IMR-90 (cell line): ENCODE measurements around the gene FBRSL1. TPM values are rescaled to one million over a fixed set of nuclear protein-coding genes. Genes with fewer than 3 reads are reported as not detected.

ENCODE experiments used
- ATAC-seq: fragments of 200-7000 bp; cut with Tn5 transposase; 2 replicates; pipeline ENCODE4 v1.9.1; 2020; ENCODE audit warnings: low read depth, mild to moderate bottlenecking, moderate library complexity
- BruUV-seq: library from RNA; stranded (reverse); fragments of 400-500 nt; replicated peaks from 2 replicates; lab custom pipeline; 2021; lab: Mats Ljungman, UMichigan
- CTCF ChIA-PET: fragments of 300-600 bp; formaldehyde crosslinking; extraction: SDS; loops from one replicate; lab custom pipeline; 2021; ENCODE audit warnings: antibody characterized with exemption; lab: Yijun Ruan, JAX
- POLR2A ChIA-PET: fragments of 300-600 bp; sonication (Branson Sonifier 250); formaldehyde crosslinking; loops from one replicate; lab custom pipeline; 2022; ENCODE audit warnings: antibody characterized with exemption; ENCODE audit not compliant: unreplicated experiment; lab: Charles Lee
- DNase-seq: peaks from one replicate; pipeline ENCODE4 v3.0.0; 2013
- H2AFZ ChIP-seq: replicated peaks from 2 replicates; pipeline ENCODE3; 2013; ENCODE audit warnings: low read length, mild to moderate bottlenecking; ENCODE audit not compliant: poor library complexity
- H2AK5ac ChIP-seq: 2 replicates; pipeline ENCODE4 v1.6.1; 2013; ENCODE audit warnings: low read depth, low read length, inconsistent platforms
- H2AK9ac ChIP-seq: replicated peaks from 2 replicates; pipeline ENCODE3; 2013; ENCODE audit warnings: mild to moderate bottlenecking, low read depth, low read length, moderate library complexity; ENCODE audit not compliant: poor library complexity
- H2BK120ac ChIP-seq: 2 replicates; pipeline ENCODE4 v1.6.1; 2013; ENCODE audit warnings: low read depth, low read length, inconsistent platforms
- H2BK15ac ChIP-seq: 3 replicates; pipeline ENCODE4 v1.6.1; 2013; ENCODE audit warnings: low read depth, low read length, inconsistent platforms
- H2BK20ac ChIP-seq: 2 replicates; pipeline ENCODE4 v1.6.1; 2013; ENCODE audit warnings: low read depth, mild to moderate bottlenecking, inconsistent platforms, low read length, moderate library complexity
- H2BK5ac ChIP-seq: 2 replicates; pipeline ENCODE4 v1.6.1; 2013; ENCODE audit warnings: mild to moderate bottlenecking, low read depth, low read length, inconsistent platforms; ENCODE audit not compliant: poor library complexity, severe bottlenecking
- H3K14ac ChIP-seq: replicated peaks from 2 replicates; pipeline ENCODE4 v1.6.1; 2013; ENCODE audit warnings: low read depth, low read length, inconsistent platforms
- H3K18ac ChIP-seq: 2 replicates; pipeline ENCODE4 v1.6.1; 2013; ENCODE audit warnings: low read depth, low read length, control low read depth
- H3K23ac ChIP-seq: 2 replicates; pipeline ENCODE4 v1.6.1; 2013; ENCODE audit warnings: low read depth, low read length, inconsistent platforms
- H3K27ac ChIP-seq: 2 replicates; pipeline ENCODE4 v1.5.1; 2013; ENCODE audit warnings: mild to moderate bottlenecking, control low read depth, low read length; ENCODE audit not compliant: insufficient read depth
- H3K27me3 ChIP-seq: 2 replicates; pipeline ENCODE4 v1.6.1; 2013; ENCODE audit warnings: low read length; ENCODE audit not compliant: control insufficient read depth, insufficient read depth
- H3K36me3 ChIP-seq: 2 replicates; pipeline ENCODE4 v1.6.1; 2013; ENCODE audit warnings: low read length, mixed read lengths; ENCODE audit not compliant: control insufficient read depth, insufficient read depth
- H3K4ac ChIP-seq: 2 replicates; pipeline ENCODE4 v1.6.1; 2013; ENCODE audit warnings: low read depth, low read length, inconsistent platforms
- H3K4me1 ChIP-seq: 2 replicates; pipeline ENCODE4 v1.6.1; 2013; ENCODE audit warnings: low read length, mixed read lengths; ENCODE audit not compliant: control insufficient read depth, insufficient read depth
- H3K4me2 ChIP-seq: 2 replicates; pipeline ENCODE4 v1.6.1; 2013; ENCODE audit warnings: low read depth, mild to moderate bottlenecking, control low read depth, low read length, moderate library complexity
- H3K4me3 ChIP-seq: 2 replicates; pipeline ENCODE4 v1.5.1; 2013; ENCODE audit warnings: low read depth, mild to moderate bottlenecking, control low read depth, low read length, moderate library complexity; ENCODE audit not compliant: insufficient read depth
- H3K56ac ChIP-seq: 2 replicates; pipeline ENCODE4 v1.6.1; 2013; ENCODE audit warnings: low read length, inconsistent platforms; ENCODE audit not compliant: insufficient read depth; ENCODE audit errors: extremely low read depth
- H3K79me1 ChIP-seq, 2 experiments: 2 replicates each; pipeline ENCODE4 v1.6.1; 2013; ENCODE audit warnings: low read length in 2 of 2, inconsistent platforms in 1 of 2, low read depth in 1 of 2
- H3K9ac ChIP-seq: 2 replicates; pipeline ENCODE4 v1.6.1; 2013; ENCODE audit warnings: low read depth, low read length, control low read depth
- H3K9me1 ChIP-seq: 2 replicates; pipeline ENCODE4 v1.6.1; 2013; ENCODE audit warnings: low read length, inconsistent platforms; ENCODE audit not compliant: insufficient read depth
- H3K9me3 ChIP-seq: 2 replicates; pipeline ENCODE4 v1.6.1; 2013; ENCODE audit warnings: low read length; ENCODE audit not compliant: control insufficient read depth, insufficient read depth
- H4K20me1 ChIP-seq: 2 replicates; pipeline ENCODE4 v1.6.1; 2013; ENCODE audit warnings: low read length, inconsistent platforms; ENCODE audit not compliant: insufficient read depth
- H4K5ac ChIP-seq: 2 replicates; pipeline ENCODE4 v1.6.1; 2013; ENCODE audit warnings: mild to moderate bottlenecking, low read depth, low read length, control low read depth
- H4K8ac ChIP-seq, 2 experiments: 2 replicates each; pipeline ENCODE4 v1.6.1; 2013; ENCODE audit warnings: low read depth in 2 of 2, low read length in 2 of 2, control low read depth in 1 of 2, inconsistent platforms in 1 of 2
- H4K91ac ChIP-seq: 2 replicates; pipeline ENCODE4 v1.6.1; 2013; ENCODE audit warnings: low read depth, low read length, inconsistent platforms; ENCODE audit not compliant: insufficient read depth
- CHD1 ChIP-seq: IDR thresholded peaks from 2 replicates; pipeline ENCODE4 v1.6.1; 2012; ENCODE audit warnings: low read depth, low read length, improper control_type of control experiment
- POLR2A ChIP-seq: IDR thresholded peaks from 2 replicates; pipeline ENCODE4 v1.6.1; 2012; ENCODE audit warnings: mild to moderate bottlenecking, low read depth, low read length
- RAD21 ChIP-seq: IDR thresholded peaks from 2 replicates; pipeline ENCODE4 v1.6.1; 2012; ENCODE audit warnings: low read length, improper control_type of control experiment
- SMC3 ChIP-seq: fragments of 150-350 bp; IDR thresholded peaks from 2 replicates; pipeline ENCODE4 v1.6.1; 2016; ENCODE audit warnings: low read depth, mild to moderate bottlenecking, antibody characterized with exemption, low read length, moderate library complexity
- WGBS, 2 experiments: methylation state at CpG; one replicate each; pipeline versions ENCODE4 v1.1.5 to v1.1.7; 2013; ENCODE audit warnings: missing lambda C conversion rate in 2 of 2; ENCODE audit not compliant: insufficient read length in 1 of 2; ENCODE audit errors: extremely low coverage in 2 of 2; 5-methylcytosine and 5-hydroxymethylcytosine counted together
- dilution Hi-C: fragments of 300-500 bp; cut with HindIII; formaldehyde crosslinking; loops from one replicate; pipeline ENCODE4 v1.14.3; 2018; ENCODE audit warnings: low sequenced_read_pairs; ENCODE audit not compliant: unreplicated experiment
- in situ Hi-C: fragments of 300-500 bp; cut with MboI; formaldehyde crosslinking; loops from 3 replicates; pipeline ENCODE4 v1.14.3; 2019; ENCODE audit warnings: low sequenced_read_pairs, inconsistent platforms, mixed read lengths
- intact Hi-C: fragments of 100-400 bp; cut with micrococcal nuclease; formaldehyde crosslinking; loops from 2 replicates; pipeline ENCODE4 v1.10.0; 2022
- polyA plus RNA-seq, 3 experiments: library from polyadenylated mRNA; depleted of rRNA; stranded (reverse); fragments of >200 nt; gene quantifications; 2 replicates each; pipeline ENCODE4 v1.2.3, GENCODE V29; 2012; ENCODE audit warnings: low replicate concordance in 1 of 3
- total RNA-seq: library from RNA; depleted of rRNA; stranded (reverse); fragments of >200 nt; gene quantifications from 2 replicates; pipeline ENCODE4 v1.2.3, GENCODE V29; 2012
- TF ChIP-seq, protein P1 (sequence below): fragments of 150-350 bp; IDR thresholded peaks from 2 replicates; pipeline ENCODE4 v1.6.1; 2016; ENCODE audit warnings: low read depth, mild to moderate bottlenecking, low read length, moderate library complexity, borderline replicate concordance

The FBRSL1 gene
- total and polyA plus RNA-seq, 2 of the 4 experiments (the other 2 are of a cell fraction): 0.36 to 10.8 TPM

DNA sequence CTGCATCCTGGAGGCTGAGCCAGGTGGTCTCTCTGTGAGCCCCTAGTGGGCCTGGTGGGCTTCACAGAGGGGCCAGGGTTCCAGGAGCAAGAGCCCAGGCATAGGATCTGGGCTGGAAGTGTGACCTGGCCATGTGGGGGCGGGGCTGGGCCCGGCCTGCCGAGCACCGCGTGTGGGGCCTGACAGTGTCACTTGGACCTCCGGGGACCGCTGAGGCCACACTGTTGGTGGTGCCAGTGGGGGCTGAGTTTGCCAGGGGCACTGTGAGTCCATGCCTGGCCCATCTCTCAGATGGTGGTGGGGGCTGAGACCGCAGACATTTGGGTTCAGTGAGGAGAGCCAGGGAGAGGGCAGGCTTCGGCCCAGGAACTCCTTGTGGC lies 5.2 kb downstream of the FBRSL1 start:
- no peak overlapping the region for H2AK9ac ChIP-seq
- no peak overlapping the region for H4K5ac ChIP-seq
- dilution Hi-C loops: no loop called here
- H4K8ac ChIP-seq: no peak overlapping the region
- no peaks in the 10 kb centered on the region for H3K9me3 ChIP-seq
- in situ Hi-C loops: no loop called here
- H3K36me3 ChIP-seq: 0 out of 2 replicates have a peak, but pooled peaks cover 1% of the 10 kb centered on the region
- H2BK120ac ChIP-seq: no peak overlapping the region
- TF ChIP-seq CHD1 (no peak), POLR2A (no peak), SMC3 (no peak), RAD21 (no peak)
- TF ChIP-seq, protein P1, sequence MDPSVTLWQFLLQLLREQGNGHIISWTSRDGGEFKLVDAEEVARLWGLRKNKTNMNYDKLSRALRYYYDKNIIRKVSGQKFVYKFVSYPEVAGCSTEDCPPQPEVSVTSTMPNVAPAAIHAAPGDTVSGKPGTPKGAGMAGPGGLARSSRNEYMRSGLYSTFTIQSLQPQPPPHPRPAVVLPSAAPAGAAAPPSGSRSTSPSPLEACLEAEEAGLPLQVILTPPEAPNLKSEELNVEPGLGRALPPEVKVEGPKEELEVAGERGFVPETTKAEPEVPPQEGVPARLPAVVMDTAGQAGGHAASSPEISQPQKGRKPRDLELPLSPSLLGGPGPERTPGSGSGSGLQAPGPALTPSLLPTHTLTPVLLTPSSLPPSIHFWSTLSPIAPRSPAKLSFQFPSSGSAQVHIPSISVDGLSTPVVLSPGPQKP: no peak
- CTCF ChIA-PET: no interaction called here
- no peak overlapping the region for H3K4me3 ChIP-seq
- H3K56ac ChIP-seq: no peak overlapping the region
- peaks cover 15 to 65% of the 10 kb centered on the region in 2 experiments for H3K79me1 ChIP-seq
- no peak overlapping the region for H2AK5ac ChIP-seq
- no peak for DNase-seq
- peaks cover 95% of the 10 kb centered on the region for H4K20me1 ChIP-seq
- H3K27me3 ChIP-seq: no peaks in the 10 kb centered on the region
- no peak overlapping the region for H3K23ac ChIP-seq
- no peak overlapping the region for H2BK5ac ChIP-seq
- no peak overlapping the region for H2AFZ ChIP-seq
- no peak overlapping the region for H3K4me2 ChIP-seq
- POLR2A ChIA-PET: no interaction called here
- H2BK15ac ChIP-seq: no peak overlapping the region
- no peak overlapping the region for H4K91ac ChIP-seq
- no TSS peak for BruUV-seq
- H3K9me1 ChIP-seq: no peaks in the 10 kb centered on the region
- intact Hi-C loops: no loop called here
- no peak for ATAC-seq
- H3K9ac ChIP-seq: no peak overlapping the region
- WGBS, 2 experiments: 71% methylated on average over 5 of the region's 9 CpGs; no CpG with 5 or more reads in 1 of the 2 experiments
- no peak overlapping the region for H2BK20ac ChIP-seq
- H3K4ac ChIP-seq: no peak overlapping the region
- no peak overlapping the region for H3K14ac ChIP-seq
- peaks cover 13% of the 10 kb centered on the region; the same call in 1 of the 2 replicates for H3K4me1 ChIP-seq
- H3K27ac ChIP-seq: no peak overlapping the region
- H3K18ac ChIP-seq: no peak overlapping the region
